Panc1 (cell line): ENCODE data around the gene CXXC1. TPM values are rescaled to one million over a fixed set of nuclear protein-coding genes. Genes with fewer than 3 reads are reported as not detected.
"Not testable (repeated sequence)": the region's sequence is repeated elsewhere in the genome, so short reads cannot be mapped to it uniquely, and the experiment has no call there.

ENCODE experiments used
- ATAC-seq: fragments of 200-7000 bp; cut with Tn5 transposase; 2 replicates; pipeline ENCODE4 v1.9.1; 2020; ENCODE audit warnings: mild to moderate bottlenecking, moderate library complexity
- BruUV-seq: library from RNA; stranded (reverse); fragments of 400-500 nt; replicated peaks from 2 replicates; lab custom pipeline; 2021; lab: Mats Ljungman, UMichigan
- CTCF ChIA-PET: fragments of 300-600 bp; sonication (Branson Sonifier 250); formaldehyde crosslinking; loops from one replicate; lab custom pipeline; 2022; ENCODE audit warnings: antibody characterized with exemption; lab: Charles Lee
- POLR2A ChIA-PET: fragments of 300-600 bp; sonication (Branson Sonifier 250); formaldehyde crosslinking; loops from one replicate; lab custom pipeline; 2022; ENCODE audit warnings: antibody characterized with exemption; lab: Charles Lee
- DNase-seq: peaks from one replicate; pipeline ENCODE4 v3.0.0-alpha.2; 2010; ENCODE audit warnings: low read depth, low spot score
- H3K27ac ChIP-seq: 2 replicates; pipeline ENCODE4 v1.5.1; 2011; ENCODE audit warnings: mild to moderate bottlenecking, low read length, inconsistent platforms
- H3K27me3 ChIP-seq: fragments of 200-500 bp; sonication (Bioruptor generic); 2 replicates; pipeline ENCODE4 v1.6.0; 2014; ENCODE audit warnings: low read length, inconsistent platforms; ENCODE audit not compliant: control insufficient read depth, insufficient read depth
- H3K36me3 ChIP-seq: fragments of 200-500 bp; sonication (Bioruptor generic); 2 replicates; pipeline ENCODE4 v1.5.1; 2014; ENCODE audit warnings: inconsistent platforms, mild to moderate bottlenecking, low read length, moderate library complexity; ENCODE audit not compliant: control insufficient read depth, insufficient read depth
- H3K4me1 ChIP-seq: 2 replicates; pipeline ENCODE4 v1.5.1; 2011; ENCODE audit warnings: inconsistent platforms, mild to moderate bottlenecking, low read length, moderate library complexity; ENCODE audit not compliant: control insufficient read depth, insufficient read depth
- H3K4me3 ChIP-seq, 2 experiments: 2 replicates each; pipeline ENCODE4 v1.5.1; 2011 to 2012; ENCODE audit warnings: low read depth in 2 of 2, low read length in 2 of 2, mild to moderate bottlenecking in 2 of 2, inconsistent platforms in 1 of 2, moderate library complexity in 1 of 2
- H3K9me3 ChIP-seq: fragments of 200-500 bp; sonication (Bioruptor generic); 2 replicates; pipeline ENCODE4 v1.5.1; 2014; ENCODE audit warnings: low read depth, mild to moderate bottlenecking, inconsistent platforms, low read length, moderate library complexity; ENCODE audit not compliant: control insufficient read depth, insufficient read depth
- POLR2AphosphoS5 ChIP-seq: IDR thresholded peaks from 2 replicates; pipeline ENCODE4 v1.6.1; 2012; ENCODE audit warnings: mild to moderate bottlenecking, low read depth, low read length, moderate library complexity
- SIN3A ChIP-seq: IDR thresholded peaks from 2 replicates; pipeline ENCODE4 v1.6.1; 2012; ENCODE audit warnings: low read depth, mild to moderate bottlenecking, low read length, moderate library complexity, borderline replicate concordance; ENCODE audit not compliant: insufficient read depth
- TCF7L2 ChIP-seq: IDR thresholded peaks from 2 replicates; pipeline ENCODE4 v1.6.1; 2011; ENCODE audit warnings: mild to moderate bottlenecking, low read depth, low read length, inconsistent platforms
- in situ Hi-C: cut with HindIII; loops from 2 replicates; pipeline ENCODE4 v1.10.0; 2016; ENCODE audit warnings: low sequenced_read_pairs, low pct_unique_long_range_greater_than_20kb
- intact Hi-C: fragments of 100-400 bp; cut with micrococcal nuclease; formaldehyde crosslinking; loops from one replicate; pipeline ENCODE4 v1.10.0; 2022; ENCODE audit not compliant: unreplicated experiment
- total RNA-seq: library from RNA; stranded (reverse); gene quantifications from one replicate; pipeline ENCODE4 v1.2.1, GENCODE V29; 2021; ENCODE audit not compliant: unreplicated experiment
- TF ChIP-seq, protein P1 (sequence below): fragments of 450-650 bp; IDR thresholded peaks from 2 replicates; pipeline ENCODE4 v1.5.1; 2017; ENCODE audit warnings: mild to moderate bottlenecking
- TF ChIP-seq, protein P2 (sequence below), 2 experiments: IDR thresholded peaks; 2 replicates each; pipeline ENCODE4 v1.6.1; 2011 to 2012; ENCODE audit warnings: low read depth in 2 of 2, control low read depth in 1 of 2, low read length in 1 of 2, mild to moderate bottlenecking in 1 of 2, moderate library complexity in 1 of 2; ENCODE audit not compliant: insufficient read depth in 1 of 2

The CXXC1 gene
- total RNA-seq, 1 experiment from 2014 or later = 60.8 TPM

DNA sequence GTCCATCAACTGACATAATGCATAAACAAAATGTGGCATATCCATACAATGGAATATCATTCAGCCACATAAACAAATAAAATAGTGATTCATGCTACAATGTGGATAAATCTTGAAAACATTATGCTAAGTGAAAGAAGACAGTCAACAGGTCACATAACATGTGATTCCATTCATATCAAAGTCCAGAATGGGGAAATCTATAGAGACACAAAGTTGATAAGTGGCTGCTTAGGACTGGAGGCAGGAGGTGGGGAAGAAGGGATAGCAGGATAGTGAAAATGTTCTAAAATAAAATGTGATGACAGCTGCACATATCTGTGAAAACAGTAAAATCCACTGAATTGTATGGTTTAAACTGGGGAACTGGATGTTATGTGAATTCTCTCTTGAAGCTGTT, 39.9 kb downstream of the CXXC1 start:
- H3K27ac ChIP-seq = no peak overlapping the region
- no peak overlapping the region for H3K4me3 ChIP-seq
- POLR2A ChIA-PET = no interaction called here
- no peaks in the 10 kb centered on the region for H3K36me3 ChIP-seq
- H3K9me3 ChIP-seq = no peaks in the 10 kb centered on the region
- TF ChIP-seq SIN3A = no peak
- TF ChIP-seq TCF7L2 = no peak
- TF ChIP-seq POLR2AphosphoS5 = no peak
- TF ChIP-seq, protein P1, sequence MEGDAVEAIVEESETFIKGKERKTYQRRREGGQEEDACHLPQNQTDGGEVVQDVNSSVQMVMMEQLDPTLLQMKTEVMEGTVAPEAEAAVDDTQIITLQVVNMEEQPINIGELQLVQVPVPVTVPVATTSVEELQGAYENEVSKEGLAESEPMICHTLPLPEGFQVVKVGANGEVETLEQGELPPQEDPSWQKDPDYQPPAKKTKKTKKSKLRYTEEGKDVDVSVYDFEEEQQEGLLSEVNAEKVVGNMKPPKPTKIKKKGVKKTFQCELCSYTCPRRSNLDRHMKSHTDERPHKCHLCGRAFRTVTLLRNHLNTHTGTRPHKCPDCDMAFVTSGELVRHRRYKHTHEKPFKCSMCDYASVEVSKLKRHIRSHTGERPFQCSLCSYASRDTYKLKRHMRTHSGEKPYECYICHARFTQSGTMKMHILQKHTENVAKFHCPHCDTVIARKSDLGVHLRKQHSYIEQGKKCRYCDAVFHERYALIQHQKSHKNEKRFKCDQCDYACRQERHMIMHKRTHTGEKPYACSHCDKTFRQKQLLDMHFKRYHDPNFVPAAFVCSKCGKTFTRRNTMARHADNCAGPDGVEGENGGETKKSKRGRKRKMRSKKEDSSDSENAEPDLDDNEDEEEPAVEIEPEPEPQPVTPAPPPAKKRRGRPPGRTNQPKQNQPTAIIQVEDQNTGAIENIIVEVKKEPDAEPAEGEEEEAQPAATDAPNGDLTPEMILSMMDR = no peak
- TF ChIP-seq, protein P2, sequence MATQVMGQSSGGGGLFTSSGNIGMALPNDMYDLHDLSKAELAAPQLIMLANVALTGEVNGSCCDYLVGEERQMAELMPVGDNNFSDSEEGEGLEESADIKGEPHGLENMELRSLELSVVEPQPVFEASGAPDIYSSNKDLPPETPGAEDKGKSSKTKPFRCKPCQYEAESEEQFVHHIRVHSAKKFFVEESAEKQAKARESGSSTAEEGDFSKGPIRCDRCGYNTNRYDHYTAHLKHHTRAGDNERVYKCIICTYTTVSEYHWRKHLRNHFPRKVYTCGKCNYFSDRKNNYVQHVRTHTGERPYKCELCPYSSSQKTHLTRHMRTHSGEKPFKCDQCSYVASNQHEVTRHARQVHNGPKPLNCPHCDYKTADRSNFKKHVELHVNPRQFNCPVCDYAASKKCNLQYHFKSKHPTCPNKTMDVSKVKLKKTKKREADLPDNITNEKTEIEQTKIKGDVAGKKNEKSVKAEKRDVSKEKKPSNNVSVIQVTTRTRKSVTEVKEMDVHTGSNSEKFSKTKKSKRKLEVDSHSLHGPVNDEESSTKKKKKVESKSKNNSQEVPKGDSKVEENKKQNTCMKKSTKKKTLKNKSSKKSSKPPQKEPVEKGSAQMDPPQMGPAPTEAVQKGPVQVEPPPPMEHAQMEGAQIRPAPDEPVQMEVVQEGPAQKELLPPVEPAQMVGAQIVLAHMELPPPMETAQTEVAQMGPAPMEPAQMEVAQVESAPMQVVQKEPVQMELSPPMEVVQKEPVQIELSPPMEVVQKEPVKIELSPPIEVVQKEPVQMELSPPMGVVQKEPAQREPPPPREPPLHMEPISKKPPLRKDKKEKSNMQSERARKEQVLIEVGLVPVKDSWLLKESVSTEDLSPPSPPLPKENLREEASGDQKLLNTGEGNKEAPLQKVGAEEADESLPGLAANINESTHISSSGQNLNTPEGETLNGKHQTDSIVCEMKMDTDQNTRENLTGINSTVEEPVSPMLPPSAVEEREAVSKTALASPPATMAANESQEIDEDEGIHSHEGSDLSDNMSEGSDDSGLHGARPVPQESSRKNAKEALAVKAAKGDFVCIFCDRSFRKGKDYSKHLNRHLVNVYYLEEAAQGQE (IDR thresholded peaks at IDR 0.05; ENCODE audit: insufficient read depth in 1 of 2, low read depth in 2 of 2, low read length in 1 of 2) = no peak
- no peaks in the 10 kb centered on the region for H3K4me1 ChIP-seq
- no peaks in the 10 kb centered on the region for H3K27me3 ChIP-seq
- intact Hi-C loops (no loop called here), in situ Hi-C loops (no loop called here)
- DNase-seq = no peak
- BruUV-seq = no TSS peak
- CTCF ChIA-PET = no interaction called here
- ATAC-seq = no peak

DNA sequence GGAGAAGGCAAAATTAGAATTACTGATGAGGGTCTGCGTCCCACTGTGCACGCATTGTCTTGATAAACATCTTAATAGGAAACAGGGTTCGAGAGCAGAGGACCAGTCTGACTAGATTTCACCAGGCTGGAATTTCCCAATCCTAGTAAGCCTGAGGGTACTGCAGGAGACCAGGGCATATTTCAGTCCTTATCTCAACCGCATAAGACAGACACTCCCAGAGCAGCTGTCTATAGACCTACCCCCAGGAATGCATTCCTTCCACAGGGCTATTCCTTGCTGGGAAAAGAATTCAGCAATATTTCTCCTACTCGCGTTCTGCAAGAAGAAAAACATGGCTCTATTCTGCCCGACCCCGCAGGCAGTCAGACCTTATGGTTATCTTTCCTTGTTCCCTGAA, 45.7 kb downstream of the CXXC1 start:
- H3K9me3 ChIP-seq, H3K36me3 ChIP-seq, intact Hi-C loops, H3K4me1 ChIP-seq, in situ Hi-C loops, DNase-seq, H3K4me3 ChIP-seq, ATAC-seq, CTCF ChIA-PET, POLR2A ChIA-PET, BruUV-seq, H3K27me3 ChIP-seq, H3K27ac ChIP-seq: not testable (repeated sequence)

DNA sequence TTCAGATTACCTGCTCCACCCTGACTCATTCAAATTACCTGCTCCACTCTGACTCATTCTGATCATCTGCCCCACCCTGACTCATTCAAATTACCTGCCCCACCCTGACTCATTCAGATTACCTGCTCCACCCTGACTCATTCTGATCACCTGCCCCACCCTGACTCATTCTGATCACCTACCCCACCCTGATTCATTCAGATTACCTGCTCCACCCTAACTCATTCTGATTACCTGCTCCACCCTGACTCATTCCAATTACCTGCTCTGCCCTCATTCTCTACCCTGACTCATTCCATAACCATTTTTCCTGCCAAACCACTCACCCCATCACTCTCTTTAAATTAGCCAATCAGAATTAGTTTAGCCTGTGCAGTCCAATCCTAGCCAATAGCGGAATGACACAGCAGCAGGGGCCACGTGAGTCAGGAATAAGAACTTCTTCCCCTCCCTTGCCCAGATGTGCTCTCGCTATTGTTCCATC, 47.4 kb downstream of the CXXC1 start:
- POLR2A ChIA-PET = no interaction called here
- ATAC-seq (no peak), DNase-seq (no peak)
- TF ChIP-seq, protein P2 (IDR thresholded peaks at IDR 0.05; ENCODE audit: insufficient read depth in 1 of 2, low read depth in 2 of 2, low read length in 1 of 2) = no peak
- TF ChIP-seq TCF7L2 = no peak
- Histone ChIP-seq H3K27me3 (no peaks in the 10 kb centered on the region), H3K27ac (no peak overlapping the region), H3K4me1 (no peaks in the 10 kb centered on the region), H3K36me3 (no peaks in the 10 kb centered on the region), H3K4me3 (no peak overlapping the region), H3K9me3 (no peaks in the 10 kb centered on the region)
- intact Hi-C loops (no loop called here), in situ Hi-C loops (no loop called here)
- CTCF ChIA-PET = interaction anchor here (0.7 kb wide), 1 partner anchor 37 kb away, joined by 3 read pairs; no protein-coding TSS in a partner anchor
- BruUV-seq = no TSS peak
